NB4 (cell line): Measurements from ENCODE around the gene TMEM11.

Experiments used
- CTCF ChIP-seq: IDR thresholded peaks from one replicate; pipeline ENCODE4 v1.5.1; 2012; ENCODE audit warnings: low read depth, low read length
- MYC ChIP-seq: IDR thresholded peaks from 2 replicates; pipeline ENCODE4 v1.6.1; 2011; ENCODE audit warnings: low read depth, low read length

GRCh38 chr17:21251337-21252010 is 37.5 kb upstream of the TMEM11 start:
- TF ChIP-seq CTCF (no peak), MYC (no peak)
